ENCODE measurements around the gene NIPAL4.

DNA sequence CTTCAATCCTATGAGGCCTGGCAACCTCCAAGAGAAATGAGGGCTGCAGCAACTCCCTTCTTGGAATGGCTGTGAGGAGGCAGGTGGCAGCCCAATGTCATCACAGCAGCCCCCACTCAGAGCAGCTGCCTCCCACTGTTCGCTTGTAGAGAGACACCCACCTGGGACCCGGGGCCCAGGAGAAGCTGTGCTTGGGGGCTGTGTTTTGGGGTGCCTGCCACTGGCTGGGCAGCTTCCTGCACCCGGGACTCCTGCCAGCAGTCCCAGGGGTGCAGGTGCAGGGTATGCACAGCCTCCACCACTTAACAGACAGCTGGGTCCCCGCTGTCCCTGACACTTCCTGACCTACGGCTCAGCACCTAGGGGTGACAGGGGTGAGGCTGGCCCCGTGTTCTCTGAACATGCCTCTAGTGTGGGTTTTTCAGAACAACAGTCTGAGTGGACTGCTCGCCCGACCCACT is 26.2 kb downstream of the NIPAL4 start:
- TF ChIP-seq CTCF (IDR thresholded peaks at IDR 0.05; ENCODE audit: insufficient read depth, low read depth, low read length): no peak
- TF ChIP-seq EZH2 (IDR thresholded peaks at IDR 0.05; ENCODE audit: insufficient read depth, low read length): no peak

All from astrocyte (in vitro differentiated cells and primary cell).